Inflammatory macrophage treated with lipopolysaccharide for 1 hour (primary cell): ENCODE results near the gene CHCHD1.
"Not testable (repeated sequence)": the region's sequence is repeated elsewhere in the genome, so short reads cannot be mapped to it uniquely, and the experiment has no call there.

Experiments used
- DNase-seq, 2 donors: peaks; one replicate each; pipeline ENCODE4 v3.0.0-alpha.2; 2020 to 2022

Gene CHCHD1

GRCh38 chr10:73781879-73782748 is at the start of gene CHCHD1:
Gene CHCHD1 (plus strand): TSS chr10:73782048. CDS start chr10:73782076, 28 bp downstream.
- DNase-seq, result peak; percentile 79 to 89

GRCh38 chr10:73732426-73732825 is 49.4 kb upstream of the CHCHD1 start:
- DNase-seq, result no peak

DNA sequence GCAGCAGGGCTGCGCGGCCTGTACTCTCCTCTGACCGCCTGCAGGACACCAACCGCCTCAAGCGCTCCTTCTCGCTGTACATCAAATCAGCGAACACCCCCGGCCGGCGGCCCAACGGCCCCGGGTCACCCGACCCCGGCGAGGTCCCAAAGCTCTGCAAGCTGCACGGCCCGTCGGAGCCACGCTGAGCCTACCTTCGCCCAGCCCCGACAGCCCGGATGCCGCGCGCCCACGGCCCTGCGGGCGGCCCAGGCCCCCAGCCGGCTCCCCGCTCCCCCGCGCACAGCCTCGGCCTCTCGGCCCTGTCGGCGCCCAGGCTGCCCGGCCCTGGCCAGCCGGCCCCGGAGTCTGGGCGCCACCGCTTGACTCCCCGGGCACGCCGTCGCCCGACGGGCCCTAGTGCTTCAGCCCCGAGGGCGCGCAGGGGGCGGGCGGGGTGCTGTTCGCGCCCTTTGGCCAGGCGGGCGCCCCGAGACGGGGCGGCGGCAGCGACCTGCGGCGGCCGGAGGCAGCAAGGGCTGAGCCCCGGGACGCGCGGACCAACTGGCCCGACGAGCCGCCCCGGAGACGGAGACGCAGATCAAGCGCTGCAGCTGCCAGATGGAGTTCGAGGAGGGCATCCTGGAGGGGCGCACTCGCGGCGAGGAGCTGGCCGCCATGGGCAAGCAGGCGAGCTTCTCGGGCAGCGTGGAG is 48.8 kb upstream of the CHCHD1 start:
- no peak for DNase-seq

- DNase-seq, result no peak
Measured at GRCh38 chr10:73734028-73734720, 47.7 kb upstream of the CHCHD1 start.

GRCh38 chr10:73734796-73735305 is 47.0 kb upstream of the CHCHD1 start:
- no peak for DNase-seq

DNA sequence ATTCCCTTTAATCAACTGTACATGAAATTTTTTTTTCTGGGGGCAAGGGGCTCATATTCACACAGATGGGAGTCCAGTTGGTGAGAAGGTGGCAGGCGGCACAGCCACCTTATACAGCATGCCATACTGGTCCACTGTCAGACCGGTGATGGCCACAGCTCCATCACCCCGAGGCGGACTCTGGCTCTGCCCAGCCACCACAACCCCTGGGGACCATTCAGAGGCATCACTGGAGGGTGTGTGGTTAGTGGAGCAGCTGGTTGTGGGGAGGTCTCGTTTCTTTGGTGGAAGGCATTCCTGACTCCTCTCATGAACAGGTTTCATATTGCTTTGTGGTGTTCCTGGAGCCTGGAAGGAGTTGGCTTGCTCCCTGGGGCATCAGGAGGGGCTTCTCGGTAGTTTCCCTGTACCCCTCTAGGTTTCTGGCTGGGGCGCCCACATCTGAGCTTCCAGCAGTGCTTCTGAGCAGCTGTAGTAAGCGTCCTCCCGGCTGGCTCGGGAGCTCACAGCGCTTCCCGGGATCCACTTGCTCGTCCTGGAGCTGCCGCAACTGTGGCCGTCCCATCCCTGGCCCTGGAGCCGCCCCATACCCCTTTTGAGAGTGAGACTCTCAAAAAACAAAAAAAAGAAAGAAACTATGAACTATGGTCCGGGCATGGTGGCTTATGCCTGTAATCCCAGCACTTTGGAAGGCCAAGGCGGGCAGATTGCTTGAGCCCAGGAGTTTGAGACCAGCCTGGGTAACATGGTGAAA is 41.2 kb upstream of the CHCHD1 start:
- not testable (repeated sequence) for DNase-seq

GRCh38 chr10:73742454-73742734 is 39.5 kb upstream of the CHCHD1 start:
- no peak for DNase-seq

- DNase-seq, result peak in 1 of 2 donors; percentile 5
Measured at GRCh38 chr10:73743327-73743904, 38.4 kb upstream of the CHCHD1 start.

DNA sequence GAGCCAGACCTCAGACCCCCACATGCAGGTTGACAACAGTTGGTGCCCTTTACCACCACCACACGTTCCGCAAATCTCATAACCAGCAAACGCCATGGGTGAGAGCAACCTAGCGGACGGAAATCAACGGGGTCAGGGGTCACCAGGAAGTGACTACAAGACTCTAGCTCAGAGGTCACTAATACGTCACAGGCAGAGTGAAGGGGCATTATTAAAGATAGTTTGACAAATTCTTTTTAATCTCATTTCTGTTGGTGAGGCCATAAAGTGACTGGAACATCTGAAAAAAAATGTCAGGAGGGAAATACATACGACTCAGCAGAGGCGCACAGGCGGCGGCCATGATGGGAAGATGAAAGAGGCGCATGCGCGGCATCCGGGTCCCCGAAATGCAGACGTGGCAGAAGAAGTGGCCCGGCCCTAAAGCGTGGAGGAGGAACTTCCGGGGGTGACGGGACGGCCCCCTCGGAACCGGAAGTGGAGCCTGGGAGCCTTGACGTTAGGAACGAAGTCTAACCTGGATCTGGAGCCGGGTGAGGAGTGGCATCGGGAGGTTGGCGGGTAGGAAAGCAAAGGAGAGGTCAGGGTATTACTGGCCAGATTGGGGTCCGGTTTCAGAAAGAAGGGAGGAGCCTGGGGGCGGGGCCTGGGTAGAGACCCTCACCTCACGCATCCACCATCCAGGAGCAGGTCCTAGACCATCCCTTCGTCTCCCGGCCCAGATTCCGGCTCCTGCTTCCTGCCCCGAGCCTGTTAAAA is 37.8 kb upstream of the CHCHD1 start, which contains the start of gene SEC24C:
SEC24C (plus strand) TSS at position 468 of the 759 bp plus-strand sequence. CDS start 2,461 bp downstream, outside the sequence.
- peak; percentile 92 to 98 for DNase-seq

DNA sequence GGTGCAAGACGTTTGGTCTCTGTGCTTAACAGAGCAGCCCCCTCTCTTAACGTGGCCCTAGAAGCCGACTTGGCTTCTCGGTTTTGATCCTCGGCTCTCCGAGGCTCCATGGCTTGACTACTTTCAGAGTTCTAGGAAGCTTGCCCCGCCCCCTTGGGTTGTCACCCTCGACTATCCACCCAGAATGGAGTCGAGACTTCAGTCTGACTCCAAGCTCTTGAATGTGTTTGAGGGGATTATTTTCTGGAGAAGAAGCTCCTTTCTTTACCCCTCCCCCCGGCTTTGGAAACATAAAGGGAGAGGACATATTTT is 37.2 kb upstream of the CHCHD1 start:
- peak; percentile 59 to 73 for DNase-seq

- DNase-seq, result no peak
Measured at GRCh38 chr10:73746721-73747120, 35.1 kb upstream of the CHCHD1 start.

GRCh38 chr10:73750819-73751218 is 31.0 kb upstream of the CHCHD1 start:
- DNase-seq, result no peak

DNA sequence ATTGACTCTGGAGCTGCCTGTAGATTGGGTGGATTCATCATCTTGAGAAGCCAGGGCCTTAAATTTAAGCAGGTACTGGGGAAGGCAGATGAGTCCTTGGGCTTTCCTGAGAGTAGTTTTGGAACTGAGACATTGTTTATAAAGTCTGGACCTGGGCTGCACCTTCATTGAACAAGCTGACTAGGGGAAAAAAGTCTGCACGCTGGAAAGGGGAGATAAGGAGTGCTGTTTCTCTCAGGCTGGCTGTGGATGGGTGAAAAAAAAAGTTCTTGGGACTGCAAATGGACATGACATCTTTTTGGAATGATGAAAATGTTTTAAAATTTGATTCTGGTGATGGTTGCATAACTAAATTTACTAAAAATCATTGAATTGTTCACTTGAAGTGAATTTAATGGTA is 25.7 kb upstream of the CHCHD1 start:
- DNase-seq, result no peak

- no peak for DNase-seq
Measured at GRCh38 chr10:73758704-73759511, 22.9 kb upstream of the CHCHD1 start.

- DNase-seq, result no peak
Measured at GRCh38 chr10:73759512-73760115, 22.2 kb upstream of the CHCHD1 start.

DNA sequence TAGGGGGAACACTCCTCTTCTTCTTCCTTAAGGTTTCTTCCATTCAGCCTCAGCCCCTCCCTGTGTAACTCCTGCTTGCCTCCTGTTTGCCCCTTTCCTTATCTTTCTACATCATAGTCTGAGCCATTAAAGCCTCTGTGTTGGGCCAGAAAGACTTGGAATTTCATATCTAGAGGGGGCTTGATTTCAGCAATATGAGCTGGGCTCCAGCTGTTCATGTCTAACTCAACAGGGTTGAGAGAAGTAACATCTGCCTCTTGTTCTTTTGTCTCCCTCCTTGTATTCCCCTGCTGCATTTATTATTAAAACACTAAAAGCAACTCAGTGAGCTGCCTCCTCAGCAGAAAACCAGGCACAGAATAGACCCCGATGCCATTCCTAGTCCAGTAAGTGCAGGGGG is 20.1 kb upstream of the CHCHD1 start:
- DNase-seq, result no peak

DNA sequence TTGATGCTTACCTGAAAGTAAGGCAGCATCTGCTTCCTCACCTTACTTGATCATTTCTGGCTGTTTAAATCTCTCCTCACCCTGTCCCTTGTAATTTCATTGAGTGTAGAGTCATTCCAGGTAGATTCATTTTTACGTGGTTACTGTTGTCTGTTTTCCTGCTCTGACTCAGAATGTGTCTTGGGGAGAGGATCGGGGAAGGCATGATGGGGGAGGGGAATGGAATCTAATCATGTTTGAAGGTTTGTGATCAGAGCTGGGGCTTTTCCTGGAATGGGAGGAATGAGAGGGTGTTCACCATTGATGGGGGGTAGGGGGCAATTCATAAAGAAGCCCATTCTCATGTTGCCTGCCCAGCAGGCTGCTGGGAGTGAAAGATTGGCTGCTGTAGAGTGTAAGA is 18.9 kb upstream of the CHCHD1 start:
- DNase-seq, result no peak

DNA sequence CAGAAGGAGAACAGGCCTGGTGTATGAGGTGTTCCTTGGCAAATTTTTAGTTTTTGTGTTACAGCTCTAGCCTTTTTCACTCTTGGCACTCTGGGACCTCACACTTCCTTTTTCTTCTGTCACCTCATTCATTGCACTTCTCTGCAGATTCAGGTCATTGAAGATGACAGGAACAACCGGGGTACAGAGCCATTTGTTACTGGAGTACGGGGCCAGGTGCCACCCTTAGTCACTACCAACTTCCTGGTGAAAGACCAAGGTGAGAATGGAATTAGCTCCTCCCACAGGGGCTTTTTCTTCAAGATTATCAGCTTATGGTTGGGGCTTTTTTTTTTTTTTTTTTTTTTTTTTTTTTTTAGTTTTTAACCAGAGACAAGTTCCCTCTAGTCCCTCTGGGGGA is 18.5 kb upstream of the CHCHD1 start:
- no peak for DNase-seq

- DNase-seq, result peak; percentile 44 to 59
Measured at GRCh38 chr10:73765066-73765465, 16.8 kb upstream of the CHCHD1 start.

- no peak for DNase-seq
Measured at GRCh38 chr10:73768881-73769280, 13.0 kb upstream of the CHCHD1 start.
